Measurements from ENCODE around the gene GFOD1.

The GFOD1 gene

DNA sequence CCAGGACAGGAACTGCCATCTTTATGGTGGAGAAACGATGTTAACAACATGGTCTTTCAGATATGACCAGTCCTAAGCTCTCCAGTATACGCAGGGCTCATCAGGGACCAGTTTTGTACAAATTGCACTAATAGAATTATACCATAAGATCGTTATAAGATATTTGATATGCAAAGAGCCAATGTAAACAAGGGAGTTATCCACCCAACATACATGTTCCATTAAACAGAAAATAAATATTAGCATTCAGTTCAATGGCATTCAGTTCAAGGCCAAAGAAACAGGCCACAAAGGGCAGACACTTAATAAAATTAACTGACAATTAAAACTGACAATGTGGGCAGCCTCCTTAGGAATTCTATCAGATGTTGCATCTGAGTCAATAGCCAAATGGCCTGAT is 2.6 kb downstream of the GFOD1 start:
- DNase-seq, result no peak

GRCh38 chr6:13484138-13484708 is 3.2 kb downstream of the GFOD1 start:
- DNase-seq, result no peak

- DNase-seq, result no peak
Observed at GRCh38 chr6:13480631-13481501, 6.5 kb downstream of the GFOD1 start.

- no peak for DNase-seq
Observed at GRCh38 chr6:13479971-13480434, 7.4 kb downstream of the GFOD1 start.

- no peak for DNase-seq
Observed at GRCh38 chr6:13479206-13479800, 8.1 kb downstream of the GFOD1 start.

DNA sequence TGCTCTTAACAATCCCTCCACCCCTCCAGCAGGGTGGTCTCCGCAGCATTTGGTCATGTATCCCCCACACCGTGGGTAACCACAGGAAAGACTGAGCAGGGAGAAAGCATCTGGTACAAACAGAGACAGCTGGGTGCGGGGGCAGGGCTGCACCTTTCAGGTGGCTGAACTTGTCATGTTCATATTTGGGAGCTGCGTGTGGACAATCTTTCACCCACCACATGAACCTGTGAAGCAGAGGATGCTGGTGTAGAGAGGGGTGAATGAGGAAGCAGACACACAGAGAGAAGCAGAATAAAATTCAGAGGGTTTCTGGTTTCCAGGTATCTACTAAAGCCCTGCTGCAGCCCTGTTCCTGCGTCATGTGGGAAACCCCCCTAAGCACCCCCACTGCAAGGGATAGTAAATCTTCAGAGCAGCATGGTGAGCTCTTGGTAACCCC is 8.9 kb downstream of the GFOD1 start:
- no peak for DNase-seq

- no peak for DNase-seq
Observed at GRCh38 chr6:13474787-13475186, 12.6 kb downstream of the GFOD1 start.

GRCh38 chr6:13474360-13474759 is 13.0 kb downstream of the GFOD1 start:
- DNase-seq, result no peak

- no peak for DNase-seq
Observed at GRCh38 chr6:13473768-13474165, 13.6 kb downstream of the GFOD1 start.

GRCh38 chr6:13472976-13473767 is 14.2 kb downstream of the GFOD1 start:
- DNase-seq, result no peak

DNA sequence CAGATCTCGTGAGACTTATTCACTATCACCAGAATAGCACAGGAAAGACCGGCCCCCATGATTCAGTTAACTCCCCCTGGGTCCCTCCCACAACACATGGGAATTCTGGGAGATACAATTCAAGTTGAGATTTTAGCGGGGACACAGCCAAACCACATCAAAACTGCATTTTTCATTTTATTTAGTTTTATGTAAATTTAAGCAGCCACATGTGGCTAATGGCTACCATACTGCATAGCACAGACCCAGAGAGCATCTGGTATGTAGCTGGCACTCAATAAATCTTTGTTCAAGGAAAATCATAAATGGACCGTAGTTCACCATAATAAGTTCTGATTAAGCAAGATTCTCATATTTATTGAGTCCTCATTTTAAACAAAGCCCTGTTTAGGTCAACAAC is 15.3 kb downstream of the GFOD1 start:
- DNase-seq, result no peak

- no peak for DNase-seq
Observed at GRCh38 chr6:13471184-13471583, 16.2 kb downstream of the GFOD1 start.

DNA sequence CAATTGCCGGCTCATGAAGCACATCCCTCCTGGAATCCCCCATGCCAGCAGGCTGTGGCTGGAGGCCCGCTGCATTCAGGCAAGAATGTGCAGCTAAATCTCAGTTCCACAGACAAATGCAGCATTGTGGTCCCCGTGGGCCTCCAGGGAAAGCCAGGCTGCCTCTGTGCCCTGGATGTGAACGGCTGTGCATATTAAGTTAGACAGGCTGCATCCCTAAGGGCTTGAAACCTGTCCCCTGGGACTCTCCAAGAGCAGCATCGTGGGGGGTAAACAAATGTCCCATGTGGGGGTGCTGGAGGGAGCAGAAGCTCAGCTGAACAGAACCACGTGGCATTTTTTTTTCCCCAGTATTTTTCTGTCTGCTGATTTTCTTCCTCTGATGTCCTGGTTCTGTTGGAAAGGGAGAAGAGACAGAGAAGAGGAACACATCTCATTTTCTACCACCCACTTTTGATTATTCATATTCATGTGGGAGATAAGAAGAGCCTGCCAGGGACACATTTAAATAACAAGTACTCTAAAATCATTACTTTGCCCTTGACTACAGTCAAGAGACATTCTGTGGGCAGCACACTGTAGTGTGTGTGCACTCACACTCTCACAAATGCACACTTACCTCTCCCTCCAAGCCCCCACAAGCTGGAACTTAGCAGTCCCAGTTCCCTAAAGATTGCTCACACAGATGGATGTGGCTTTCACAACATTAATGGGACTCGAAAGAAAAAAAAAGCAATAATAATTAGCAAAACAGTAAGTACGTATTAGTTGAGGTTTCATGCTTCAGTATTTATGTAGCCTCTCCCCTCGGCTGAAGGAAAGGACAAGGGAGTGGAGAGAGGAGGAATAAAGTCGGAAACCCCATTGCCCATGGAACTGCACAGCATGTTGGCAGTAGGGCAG is 16.9 kb downstream of the GFOD1 start:
- no peak for DNase-seq

- no peak for DNase-seq
Observed at GRCh38 chr6:13469693-13470092, 17.7 kb downstream of the GFOD1 start.

DNA sequence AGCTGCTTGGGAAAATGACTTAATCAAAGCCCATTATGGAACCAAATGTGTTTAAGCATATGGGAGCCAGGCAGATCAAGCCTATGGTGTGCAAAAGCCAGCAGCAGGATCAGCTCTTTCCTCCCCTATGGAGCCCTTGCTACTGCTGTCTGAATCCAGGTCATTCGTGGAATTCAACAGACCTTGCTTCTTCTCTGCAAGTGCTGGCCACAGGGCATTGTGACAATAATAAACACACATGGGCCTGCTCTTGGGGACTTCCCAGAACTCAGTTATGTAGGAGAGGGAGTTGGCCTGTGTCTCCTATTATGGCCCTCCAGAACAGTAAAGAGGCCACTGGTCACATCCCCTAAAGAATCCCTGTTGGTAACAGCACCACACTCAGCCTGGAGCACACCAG is 18.6 kb downstream of the GFOD1 start:
- no peak for DNase-seq

GRCh38 chr6:13467216-13467600 is 20.2 kb downstream of the GFOD1 start:
- no peak for DNase-seq

DNA sequence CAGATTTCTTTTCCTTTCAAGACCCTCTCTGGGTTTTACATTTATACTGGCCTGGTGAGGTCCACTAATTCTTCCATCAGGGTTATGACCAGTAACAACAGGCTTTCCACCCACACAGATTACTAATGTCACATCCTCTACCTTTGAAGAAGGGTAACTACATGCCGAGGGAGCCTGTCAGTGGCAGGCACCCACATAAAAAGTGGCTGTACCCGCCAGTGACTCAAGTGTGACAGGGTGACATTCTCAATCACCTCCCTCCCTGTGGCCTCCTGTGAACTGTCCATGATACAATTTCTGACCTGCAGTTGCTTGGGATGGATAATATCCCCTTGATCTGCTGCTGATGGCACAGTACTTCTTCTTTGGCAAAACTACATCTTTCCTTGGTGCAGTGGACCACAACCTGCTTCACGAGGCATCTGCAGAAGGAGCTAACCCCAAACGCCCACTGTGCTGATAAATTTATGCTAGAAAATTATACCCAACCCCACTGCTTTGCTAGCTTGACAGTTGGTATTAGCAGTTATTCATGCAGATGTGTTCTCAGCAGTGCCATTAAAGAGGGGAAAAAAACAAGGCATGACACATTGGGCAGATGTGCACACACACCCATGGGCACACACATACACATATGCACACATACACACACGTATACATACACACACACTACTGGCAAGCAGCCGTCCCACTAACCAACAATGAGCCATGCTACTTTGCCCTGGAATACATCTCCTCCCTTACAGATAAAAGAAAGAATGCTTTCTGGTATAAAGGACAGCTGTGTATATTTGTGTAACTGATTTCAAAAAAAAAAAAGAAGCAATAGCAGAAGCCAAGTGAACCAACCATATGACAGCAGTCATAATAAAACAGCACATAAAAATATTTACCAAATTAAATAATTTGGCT is 20.8 kb downstream of the GFOD1 start:
- no peak for DNase-seq

- DNase-seq, result no peak
Observed at GRCh38 chr6:13465734-13466133, 21.7 kb downstream of the GFOD1 start.

- DNase-seq, result no peak
Observed at GRCh38 chr6:13463941-13464340, 23.5 kb downstream of the GFOD1 start.

DNA sequence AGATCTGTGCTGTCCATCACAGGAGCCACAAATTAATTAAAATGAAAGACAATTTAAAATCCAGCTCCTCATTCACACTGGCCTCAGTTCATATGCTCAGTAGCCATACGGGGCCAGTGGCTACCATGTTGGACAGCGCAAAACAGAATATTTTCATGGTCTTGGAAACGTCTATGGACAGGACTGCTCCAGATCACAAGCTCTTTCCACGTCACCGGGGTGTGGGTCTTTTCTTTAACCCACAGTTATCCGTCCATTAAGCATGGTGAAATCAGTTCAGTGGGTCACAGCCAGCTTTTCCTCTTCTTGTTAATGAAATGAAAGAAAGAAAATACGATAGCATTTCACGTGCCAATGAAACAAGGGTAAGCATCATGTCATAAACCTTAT is 24.1 kb downstream of the GFOD1 start:
- no peak for DNase-seq
